Progenitor cell of endocrine pancreas (in vitro differentiated cells): ENCODE data around the gene KIAA1143. TPM values are rescaled to one million over a fixed set of nuclear protein-coding genes. Genes with fewer than 3 reads are reported as not detected.

ENCODE experiments used
- DNase-seq: peaks from one replicate; pipeline ENCODE4 v3.0.0; 2021; ENCODE audit warnings: low spot score; ENCODE audit not compliant: unreplicated experiment
- H3K27ac Mint-ChIP-seq: 2 replicates; pipeline ENCODE4 v1.8.0; 2021; ENCODE audit warnings: mild to moderate bottlenecking, moderate library complexity, mixed read lengths
- H3K27me3 Mint-ChIP-seq: 2 replicates; pipeline ENCODE4 v1.8.0; 2021; ENCODE audit warnings: mixed read lengths
- H3K36me3 Mint-ChIP-seq: 2 replicates; pipeline ENCODE4 v1.8.0; 2022; ENCODE audit warnings: mixed read lengths; ENCODE audit not compliant: insufficient read depth
- H3K4me1 Mint-ChIP-seq: 2 replicates; pipeline ENCODE4 v1.8.0; 2021; ENCODE audit warnings: low read depth, mixed read lengths
- H3K4me3 Mint-ChIP-seq: 2 replicates; pipeline ENCODE4 v1.8.0; 2021; ENCODE audit warnings: low read depth, mild to moderate bottlenecking, moderate library complexity, mixed read lengths
- H3K9me3 Mint-ChIP-seq: 2 replicates; pipeline ENCODE4 v1.8.0; 2021; ENCODE audit warnings: low read depth, mixed read lengths
- total RNA-seq: library from RNA; stranded (reverse); gene quantifications from 2 replicates; pipeline ENCODE4 v1.2.1, GENCODE V29; 2021
- TF ChIP-seq, protein P1 (sequence below): fragments of 200-600 bp; sonication (generic); IDR thresholded peaks from one replicate; pipeline ENCODE4 v1.5.0; 2021; ENCODE audit warnings: antibody characterized with exemption, mild to moderate bottlenecking; ENCODE audit not compliant: unreplicated experiment

Gene KIAA1143
- total RNA-seq, 1 donor from 2014 or later: 38.8 TPM

DNA sequence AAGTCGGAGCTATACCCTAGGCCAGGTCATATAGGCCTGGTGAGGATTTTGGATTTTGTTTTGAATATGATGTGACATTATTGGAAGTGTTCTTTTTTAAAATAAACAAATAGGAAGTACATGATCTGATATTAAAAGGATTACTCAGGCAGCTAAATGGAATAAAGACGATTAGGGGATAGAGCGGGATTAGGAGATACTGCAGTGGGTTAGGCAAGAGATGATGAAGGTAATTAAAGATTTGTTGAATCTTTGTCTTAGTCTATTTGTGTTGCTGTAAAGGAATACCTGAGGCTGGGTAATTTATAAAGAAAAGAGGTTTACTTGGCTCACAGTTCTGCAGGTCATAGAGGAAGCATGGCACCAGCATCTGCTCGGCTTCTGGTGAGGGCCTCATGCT is 21.5 kb upstream of the KIAA1143 start:
- no peaks in the 10 kb centered on the region for H3K27me3 Mint-ChIP-seq
- TF ChIP-seq, protein P1, sequence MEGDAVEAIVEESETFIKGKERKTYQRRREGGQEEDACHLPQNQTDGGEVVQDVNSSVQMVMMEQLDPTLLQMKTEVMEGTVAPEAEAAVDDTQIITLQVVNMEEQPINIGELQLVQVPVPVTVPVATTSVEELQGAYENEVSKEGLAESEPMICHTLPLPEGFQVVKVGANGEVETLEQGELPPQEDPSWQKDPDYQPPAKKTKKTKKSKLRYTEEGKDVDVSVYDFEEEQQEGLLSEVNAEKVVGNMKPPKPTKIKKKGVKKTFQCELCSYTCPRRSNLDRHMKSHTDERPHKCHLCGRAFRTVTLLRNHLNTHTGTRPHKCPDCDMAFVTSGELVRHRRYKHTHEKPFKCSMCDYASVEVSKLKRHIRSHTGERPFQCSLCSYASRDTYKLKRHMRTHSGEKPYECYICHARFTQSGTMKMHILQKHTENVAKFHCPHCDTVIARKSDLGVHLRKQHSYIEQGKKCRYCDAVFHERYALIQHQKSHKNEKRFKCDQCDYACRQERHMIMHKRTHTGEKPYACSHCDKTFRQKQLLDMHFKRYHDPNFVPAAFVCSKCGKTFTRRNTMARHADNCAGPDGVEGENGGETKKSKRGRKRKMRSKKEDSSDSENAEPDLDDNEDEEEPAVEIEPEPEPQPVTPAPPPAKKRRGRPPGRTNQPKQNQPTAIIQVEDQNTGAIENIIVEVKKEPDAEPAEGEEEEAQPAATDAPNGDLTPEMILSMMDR: no peak
- H3K4me1 Mint-ChIP-seq: no peaks in the 10 kb centered on the region
- H3K36me3 Mint-ChIP-seq: peaks cover 11% of the 10 kb centered on the region
- DNase-seq: no peak
- no peak overlapping the region for H3K4me3 Mint-ChIP-seq
- H3K27ac Mint-ChIP-seq: no peak overlapping the region
- H3K9me3 Mint-ChIP-seq: no peaks in the 10 kb centered on the region

DNA sequence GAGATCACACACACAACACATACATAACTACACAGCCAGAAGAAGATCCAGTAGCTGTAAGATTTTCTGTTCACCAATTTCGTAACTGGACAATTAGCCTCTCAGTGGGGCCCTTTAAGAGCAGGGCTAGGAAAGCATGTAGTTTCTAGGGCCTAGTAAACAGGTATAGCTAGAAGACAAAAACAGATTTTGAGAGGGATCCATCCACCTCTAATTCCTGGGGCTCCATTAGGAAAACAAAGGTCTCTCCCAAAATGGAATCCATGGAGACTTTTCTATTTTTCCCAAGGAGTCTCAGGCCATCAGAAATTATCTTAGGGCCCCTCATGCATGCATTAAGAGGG is 10.7 kb upstream of the KIAA1143 start:
- no peak for DNase-seq
- H3K36me3 Mint-ChIP-seq: peaks cover 61% of the 10 kb centered on the region
- no peak overlapping the region for H3K27ac Mint-ChIP-seq
- peaks cover 32% of the 10 kb centered on the region for H3K9me3 Mint-ChIP-seq
- H3K27me3 Mint-ChIP-seq: no peaks in the 10 kb centered on the region
- TF ChIP-seq, protein P1: no peak
- H3K4me1 Mint-ChIP-seq: no peaks in the 10 kb centered on the region
- no peak overlapping the region for H3K4me3 Mint-ChIP-seq

DNA sequence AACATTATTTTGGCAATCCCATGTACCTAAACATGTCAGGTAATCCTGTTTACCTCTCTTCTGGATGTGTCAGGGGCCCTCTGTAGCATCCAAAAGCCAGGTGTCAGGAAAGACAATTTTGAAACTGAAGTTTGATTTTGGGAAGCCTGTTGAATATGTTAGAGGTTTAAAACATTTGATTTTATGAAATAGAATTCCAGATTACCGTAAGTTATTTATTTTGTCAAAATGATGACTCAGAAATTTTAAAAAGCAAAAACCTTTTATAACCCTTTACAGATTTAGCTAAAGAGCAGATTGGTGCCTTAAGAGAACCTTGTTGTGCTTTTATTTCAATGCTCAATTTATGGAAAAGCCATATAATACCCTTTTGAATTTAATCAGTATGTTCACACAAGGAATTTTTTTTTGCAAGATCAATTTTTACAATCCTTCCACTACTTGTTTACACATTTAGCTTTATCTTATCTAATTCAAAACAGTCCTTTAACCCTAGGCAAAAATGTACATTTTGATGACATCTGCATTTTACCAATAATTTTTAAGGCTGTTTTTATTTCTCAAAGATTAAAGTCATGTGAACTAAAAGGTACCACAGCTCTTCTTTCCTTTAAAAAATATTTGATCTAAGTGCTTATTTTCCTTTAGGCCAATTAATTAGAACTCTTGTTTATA is 10.1 kb upstream of the KIAA1143 start:
- Mint-ChIP-seq H3K4me3 (no peak overlapping the region), H3K4me1 (no peaks in the 10 kb centered on the region), H3K9me3 (peaks cover 34% of the 10 kb centered on the region), H3K27me3 (no peaks in the 10 kb centered on the region), H3K36me3 (peaks cover 63% of the 10 kb centered on the region), H3K27ac (no peak overlapping the region)
- no peak for DNase-seq
- TF ChIP-seq, protein P1: no peak

DNA sequence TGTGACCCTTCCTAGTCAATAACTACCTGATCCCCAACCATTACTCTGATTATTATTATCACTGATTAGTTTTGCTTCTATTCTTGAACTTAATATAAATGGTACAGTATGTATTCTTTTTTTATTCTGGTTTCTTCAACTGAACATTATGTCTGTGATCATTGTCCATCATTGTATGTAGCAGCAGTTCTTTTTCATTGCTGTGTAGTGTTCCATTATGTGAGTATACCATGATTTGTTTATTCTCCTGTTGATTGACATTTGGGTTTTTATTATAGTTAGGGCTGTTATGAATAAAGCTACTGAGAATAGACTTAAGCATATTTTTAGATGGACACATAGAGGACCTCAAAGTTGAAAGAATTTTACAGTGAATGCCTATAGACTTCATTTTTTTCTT is 2.8 kb upstream of the KIAA1143 start:
- peaks cover 10% of the 10 kb centered on the region for H3K4me1 Mint-ChIP-seq
- TF ChIP-seq, protein P1: no peak
- H3K4me3 Mint-ChIP-seq: no peak overlapping the region
- DNase-seq: no peak
- peaks cover 46% of the 10 kb centered on the region for H3K36me3 Mint-ChIP-seq
- H3K9me3 Mint-ChIP-seq: peaks cover 24% of the 10 kb centered on the region
- H3K27me3 Mint-ChIP-seq: no peaks in the 10 kb centered on the region
- H3K27ac Mint-ChIP-seq: no peak overlapping the region

DNA sequence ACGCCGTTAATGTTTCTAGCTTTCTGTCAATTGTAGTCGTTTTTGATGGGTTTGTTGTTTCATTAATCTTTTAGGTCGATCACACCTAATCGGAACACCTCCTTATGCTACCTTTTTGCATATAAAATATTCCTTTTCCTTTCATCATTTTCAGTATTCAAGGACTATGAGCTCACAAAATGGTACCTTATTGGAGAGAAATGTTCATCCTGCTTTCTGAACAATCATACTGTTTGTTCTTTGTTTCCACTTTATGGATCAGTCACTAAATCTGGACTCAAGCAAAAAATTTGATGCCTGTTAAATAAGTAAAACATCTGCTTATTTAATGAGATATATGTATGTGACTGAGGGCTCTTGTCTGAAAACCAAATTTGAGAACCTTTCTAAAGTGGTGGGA is 1.3 kb upstream of the KIAA1143 start:
- H3K4me1 Mint-ChIP-seq: peaks cover 10% of the 10 kb centered on the region
- no peak for DNase-seq
- TF ChIP-seq, protein P1: no peak
- peaks cover 26% of the 10 kb centered on the region for H3K9me3 Mint-ChIP-seq
- no peaks in the 10 kb centered on the region for H3K27me3 Mint-ChIP-seq
- H3K27ac Mint-ChIP-seq: peak overlapping the region; percentile 96
- H3K4me3 Mint-ChIP-seq: peak overlapping the region; percentile 88
- H3K36me3 Mint-ChIP-seq: peaks cover 47% of the 10 kb centered on the region
